ENCODE data around the gene FHOD3.

DNA sequence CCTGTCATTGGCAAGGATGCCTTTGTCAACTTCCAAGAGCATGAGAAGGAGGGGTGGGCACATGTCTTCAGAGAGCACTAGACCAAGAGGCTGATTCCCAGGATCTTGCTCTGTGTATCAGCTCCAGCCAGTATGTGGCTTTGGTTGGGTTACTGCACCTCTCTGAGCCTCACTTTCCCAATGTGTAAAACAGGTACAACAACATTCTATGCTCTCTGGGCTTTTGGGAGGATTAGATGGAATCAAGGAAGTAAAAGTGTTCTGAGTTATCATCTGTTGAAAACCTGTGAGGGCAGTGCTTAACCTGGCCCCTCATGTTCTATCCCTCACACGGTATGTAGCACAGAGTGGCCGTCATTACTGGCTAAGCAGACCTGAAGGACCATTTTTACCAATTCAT, 103.9 kb downstream of the FHOD3 start:
- no peak for TF ChIP-seq CREB1 (IDR thresholded peaks at IDR 0.05; ENCODE audit: low read depth)
- TF ChIP-seq, protein P1, sequence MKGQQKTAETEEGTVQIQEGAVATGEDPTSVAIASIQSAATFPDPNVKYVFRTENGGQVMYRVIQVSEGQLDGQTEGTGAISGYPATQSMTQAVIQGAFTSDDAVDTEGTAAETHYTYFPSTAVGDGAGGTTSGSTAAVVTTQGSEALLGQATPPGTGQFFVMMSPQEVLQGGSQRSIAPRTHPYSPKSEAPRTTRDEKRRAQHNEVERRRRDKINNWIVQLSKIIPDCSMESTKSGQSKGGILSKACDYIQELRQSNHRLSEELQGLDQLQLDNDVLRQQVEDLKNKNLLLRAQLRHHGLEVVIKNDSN (IDR thresholded peaks at IDR 0.05): no peak
- no peak for TF ChIP-seq YY1 (IDR thresholded peaks at IDR 0.05; ENCODE audit: low read depth)
- TF ChIP-seq TCF12 (IDR thresholded peaks at IDR 0.05; ENCODE audit: low read depth): no peak
- TF ChIP-seq RAD21 (IDR thresholded peaks at IDR 0.05; ENCODE audit: low read depth): no peak
- no peak for TF ChIP-seq EGR1 (IDR thresholded peaks at IDR 0.05)

Data from Ishikawa (cell line).